Fibroblast of lung (primary cell): ENCODE results near the gene ZER1. TPM values are rescaled to one million over a fixed set of nuclear protein-coding genes. Genes with fewer than 3 reads are reported as not detected.

ENCODE experiments used
- DNase-seq, 2 donors: peaks; one replicate each; pipeline versions ENCODE4 v3.0.0 to v3.0.0-alpha.2; 2010; ENCODE audit warnings: low read depth in 2 of 2
- H2AFZ ChIP-seq: 2 replicates; pipeline ENCODE4 v1.5.1; 2012; ENCODE audit warnings: low read length, control low read depth, inconsistent platforms
- H3K27ac ChIP-seq: 2 replicates; pipeline ENCODE4 v1.5.1; 2011; ENCODE audit warnings: low read length, control low read depth; ENCODE audit not compliant: insufficient read depth
- H3K27me3 ChIP-seq: 2 replicates; pipeline ENCODE4 v1.5.1; 2011; ENCODE audit warnings: mild to moderate bottlenecking, low read length; ENCODE audit not compliant: control insufficient read depth, insufficient read depth
- H3K36me3 ChIP-seq: 2 replicates; pipeline ENCODE4 v1.5.1; 2011; ENCODE audit warnings: low read length; ENCODE audit not compliant: control insufficient read depth, insufficient read depth
- H3K4me1 ChIP-seq: 2 replicates; pipeline ENCODE4 v1.5.1; 2011; ENCODE audit warnings: low read length; ENCODE audit not compliant: control insufficient read depth, insufficient read depth; ENCODE audit errors: extremely low read depth
- H3K4me2 ChIP-seq: 2 replicates; pipeline ENCODE4 v1.5.1; 2011; ENCODE audit warnings: low read length, control low read depth; ENCODE audit not compliant: insufficient read depth; ENCODE audit errors: extremely low read depth
- H3K4me3 ChIP-seq, 4 experiments: fragments of 200-600 bp in 1 of 4; sonication (generic) in 1 of 4; replicated peaks in 1 of 4; 2 replicates each; pipeline ENCODE4 v1.5.1; 2011 to 2016; ENCODE audit warnings: low read length in 4 of 4, low read depth in 3 of 4, mild to moderate bottlenecking in 3 of 4, control low read depth in 2 of 4, inconsistent platforms in 1 of 4, mixed read lengths in 1 of 4; ENCODE audit not compliant: insufficient read depth in 1 of 4; ENCODE audit errors: control extremely low read depth in 1 of 4
- H3K79me2 ChIP-seq: 2 replicates; pipeline ENCODE4 v1.5.1; 2012; ENCODE audit warnings: mild to moderate bottlenecking, low read length, inconsistent platforms; ENCODE audit not compliant: control insufficient read depth, insufficient read depth
- H3K9ac ChIP-seq: 2 replicates; pipeline ENCODE4 v1.5.1; 2011; ENCODE audit warnings: mild to moderate bottlenecking, low read length, control low read depth; ENCODE audit not compliant: insufficient read depth
- H3K9me3 ChIP-seq: 2 replicates; pipeline ENCODE4 v1.5.1; 2012; ENCODE audit warnings: low read depth, low read length; ENCODE audit not compliant: control insufficient read depth, insufficient read depth
- H4K20me1 ChIP-seq: 2 replicates; pipeline ENCODE4 v1.5.1; 2011; ENCODE audit warnings: low read length; ENCODE audit not compliant: control insufficient read depth, insufficient read depth; ENCODE audit errors: extremely low read depth
- CTCF ChIP-seq, 2 donors: IDR thresholded peaks in 1 of 2; conservative IDR thresholded peaks in 1 of 2; 1 replicate in 1 of 2; 2 replicates in 1 of 2; pipeline ENCODE4 v1.5.1; 2011 to 2012; ENCODE audit warnings: low read length in 2 of 2, control low read depth in 1 of 2, inconsistent platforms in 1 of 2, low read depth in 1 of 2, mild to moderate bottlenecking in 1 of 2
- EZH2 ChIP-seq: IDR thresholded peaks from 2 replicates; pipeline ENCODE4 v1.5.1; 2012; ENCODE audit warnings: low read length, control low read depth, mild to moderate bottlenecking; ENCODE audit errors: missing control alignments
- polyA plus RNA-seq, 2 donors: library from polyadenylated mRNA; depleted of rRNA in 1 of 2; stranded (reverse) in 1 of 2; unstranded in 1 of 2; fragments of >200 nt; gene quantifications; 2 replicates each; pipeline ENCODE4 v1.2.1, GENCODE V29; 2011 to 2012; ENCODE audit warnings: missing spikeins in 1 of 2
- total RNA-seq: library from RNA; depleted of rRNA; stranded (reverse); fragments of >200 nt; gene quantifications from 2 replicates; pipeline ENCODE4 v1.2.1, GENCODE V29; 2014

The ZER1 gene
- total and polyA plus RNA-seq, 2 donors (not counting 1 experiment from before 2014, with no cell fraction given) = 21.5 to 26.3 TPM

GRCh38 chr9:128743421-128743820, 28.3 kb downstream of the ZER1 start:
- no peak for TF ChIP-seq EZH2
- Histone ChIP-seq H3K79me2 (no peaks in the 10 kb centered on the region), H4K20me1 (no peaks in the 10 kb centered on the region), H3K27me3 (no peaks in the 10 kb centered on the region), H3K9ac (no peak overlapping the region), H2AFZ (no peak overlapping the region), H3K4me1 (no peaks in the 10 kb centered on the region), H3K4me2 (no peak overlapping the region), H3K9me3 (no peaks in the 10 kb centered on the region), H3K27ac (no peak overlapping the region), H3K4me3 (no peak overlapping the region), H3K36me3 (no peaks in the 10 kb centered on the region)
- no peak for DNase-seq

- DNase-seq = no peak
- Histone ChIP-seq H3K9me3 (no peaks in the 10 kb centered on the region), H4K20me1 (no peaks in the 10 kb centered on the region), H3K79me2 (no peaks in the 10 kb centered on the region), H3K4me1 (no peaks in the 10 kb centered on the region), H3K4me3 (no peak overlapping the region), H3K27ac (no peak overlapping the region), H3K27me3 (no peaks in the 10 kb centered on the region), H3K36me3 (no peaks in the 10 kb centered on the region), H3K4me2 (no peak overlapping the region), H2AFZ (no peak overlapping the region), H3K9ac (no peak overlapping the region)
- TF ChIP-seq EZH2 (no peak), CTCF (conservative IDR thresholded peaks at IDR 0.05 in 1 of 2, IDR thresholded peaks at IDR 0.05 in 1 of 2; ENCODE audit: low read depth in 1 of 2, low read length in 2 of 2) (no peak)
These were observed 29.3 kb downstream of the ZER1 start for GRCh38 chr9:128742401-128742800.

GRCh38 chr9:128735373-128735772, 36.4 kb downstream of the ZER1 start:
- Histone ChIP-seq H3K79me2 (no peaks in the 10 kb centered on the region), H3K9ac (no peak overlapping the region), H3K27ac (no peak overlapping the region), H3K36me3 (peaks cover 7% of the 10 kb centered on the region), H2AFZ (no peak overlapping the region), H3K27me3 (no peaks in the 10 kb centered on the region), H3K4me3 (no peak overlapping the region), H4K20me1 (no peaks in the 10 kb centered on the region), H3K4me2 (no peak overlapping the region), H3K9me3 (no peaks in the 10 kb centered on the region), H3K4me1 (no peaks in the 10 kb centered on the region)
- no peak for DNase-seq
- TF ChIP-seq CTCF (conservative IDR thresholded peaks at IDR 0.05 in 1 of 2, IDR thresholded peaks at IDR 0.05 in 1 of 2; ENCODE audit: low read depth in 1 of 2, low read length in 2 of 2) (no peak), EZH2 (no peak)
